Measurements from ENCODE around the gene CCDC70. TPM values are rescaled to one million over a fixed set of nuclear protein-coding genes. Genes with fewer than 3 reads are reported as not detected.

The CCDC70 gene
- total RNA-seq, 1 donor from 2014 or later, result not detected

DNA sequence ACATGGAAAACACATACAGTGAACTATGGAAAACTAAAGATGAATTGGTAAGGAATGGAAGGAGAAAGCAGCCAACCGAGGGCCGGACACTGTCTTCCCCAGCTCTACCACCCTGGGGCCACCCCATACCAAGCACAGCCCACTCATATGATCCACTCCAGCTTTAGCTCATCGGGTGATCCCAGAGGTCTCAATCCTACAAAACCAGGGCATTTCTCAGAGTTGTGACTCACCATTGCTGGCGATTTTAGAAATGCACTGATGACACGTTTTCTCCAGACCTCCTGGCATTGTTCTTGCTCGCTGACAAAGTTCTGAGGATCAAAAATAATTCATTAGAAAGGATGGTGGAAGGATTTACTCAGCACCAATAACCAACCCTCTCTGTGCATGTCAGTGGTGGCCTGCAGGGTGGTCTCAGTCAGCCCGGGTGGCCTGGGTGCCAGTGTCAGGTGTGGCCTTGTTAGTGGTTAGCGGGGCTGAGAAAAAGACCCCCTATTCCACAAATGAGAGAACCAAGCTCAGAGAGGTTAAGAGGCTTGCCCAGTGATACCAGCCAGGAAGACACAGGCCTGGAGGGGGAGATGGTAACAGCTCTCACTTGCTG is 23.4 kb upstream of the CCDC70 start:
- no peak for DNase-seq (ENCODE audit: low read depth)
- no peak overlapping the region for H3K4me3 ChIP-seq (ENCODE audit: low read depth, low read length)
- peaks cover 4% of the 10 kb centered on the region for H3K27me3 ChIP-seq (ENCODE audit: control insufficient read depth, insufficient read depth, low read length)
- H3K36me3 ChIP-seq (ENCODE audit: control insufficient read depth, insufficient read depth, low read length), result no peaks in the 10 kb centered on the region
- peak; percentile 77 for FAIRE-seq
- TF ChIP-seq CTCF (IDR thresholded peaks at IDR 0.05; ENCODE audit: insufficient read depth, low read length, severe bottlenecking), result no peak

DNA sequence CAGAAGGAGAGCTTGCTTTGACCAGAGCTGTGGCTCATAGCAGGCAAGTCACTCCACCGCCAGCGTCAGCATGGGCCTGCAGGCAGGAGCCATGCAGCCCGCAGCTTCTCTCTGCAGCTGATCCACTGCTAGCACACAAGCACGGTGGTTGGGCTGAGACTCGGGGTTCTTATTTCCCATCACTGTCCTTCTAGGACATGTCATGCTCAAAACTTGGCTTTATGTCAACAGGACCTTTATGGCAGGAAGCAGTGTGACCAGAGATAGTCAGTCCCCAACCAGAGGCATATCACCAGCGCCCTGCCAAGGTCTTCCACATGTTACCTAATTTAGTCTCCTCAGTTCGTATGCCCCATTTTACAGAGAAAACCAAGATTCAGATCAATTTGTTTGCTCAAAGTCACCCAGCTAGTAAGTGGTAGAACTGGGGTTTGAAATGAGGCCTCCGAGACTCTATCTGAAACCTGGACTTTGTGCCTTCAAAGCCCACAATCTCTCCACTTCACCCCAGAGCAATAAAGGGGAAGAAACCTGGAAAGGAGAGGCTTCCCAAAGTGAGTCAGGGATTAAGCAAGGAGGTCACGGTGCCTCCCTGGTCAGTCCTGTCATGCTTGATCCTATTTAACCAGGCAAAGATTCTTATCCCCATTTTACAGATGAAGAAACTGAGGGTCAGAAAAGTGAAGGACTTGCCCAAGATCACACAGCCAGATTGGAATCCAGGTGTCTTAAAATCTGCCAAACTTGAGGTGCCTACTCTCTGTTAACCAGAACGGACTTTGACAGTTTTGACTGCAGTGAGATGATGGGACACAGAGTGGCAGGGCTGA is 21.8 kb upstream of the CCDC70 start:
- H3K27me3 ChIP-seq (ENCODE audit: control insufficient read depth, insufficient read depth, low read length), result no peaks in the 10 kb centered on the region
- no peak for TF ChIP-seq CTCF (IDR thresholded peaks at IDR 0.05; ENCODE audit: insufficient read depth, low read length, severe bottlenecking)
- FAIRE-seq (peak; percentile 47), DNase-seq (ENCODE audit: low read depth) (no peak)
- H3K4me3 ChIP-seq (ENCODE audit: low read depth, low read length), result no peak overlapping the region
- H3K36me3 ChIP-seq (ENCODE audit: control insufficient read depth, insufficient read depth, low read length), result no peaks in the 10 kb centered on the region

GRCh38 chr13:51840917-51841316 is 20.9 kb upstream of the CCDC70 start:
- TF ChIP-seq CTCF (IDR thresholded peaks at IDR 0.05; ENCODE audit: insufficient read depth, low read length, severe bottlenecking), result no peak

DNA sequence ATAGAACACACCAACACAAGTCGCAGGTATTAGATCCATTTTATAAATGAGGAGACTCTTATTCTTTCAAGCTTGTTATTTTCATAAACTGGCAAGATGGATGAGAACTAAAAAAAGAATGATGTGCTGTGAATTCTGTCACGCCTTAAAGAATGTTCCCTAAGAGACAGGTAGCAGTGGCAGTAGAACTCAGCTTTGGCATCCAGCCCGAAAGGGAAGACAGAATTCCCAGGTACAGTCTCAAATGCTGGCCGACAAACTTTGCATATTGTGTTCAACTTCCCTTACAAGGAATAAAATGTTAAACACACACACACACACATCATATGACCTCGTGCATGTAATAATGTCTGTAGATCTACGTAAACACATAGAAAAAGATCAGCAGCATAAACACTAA is 20.0 kb upstream of the CCDC70 start:
- no peak for FAIRE-seq
- DNase-seq (ENCODE audit: low read depth), result no peak
- H3K27me3 ChIP-seq (ENCODE audit: control insufficient read depth, insufficient read depth, low read length), result no peaks in the 10 kb centered on the region
- TF ChIP-seq CTCF (IDR thresholded peaks at IDR 0.05; ENCODE audit: insufficient read depth, low read length, severe bottlenecking), result no peak
- H3K36me3 ChIP-seq (ENCODE audit: control insufficient read depth, insufficient read depth, low read length), result no peaks in the 10 kb centered on the region
- H3K4me3 ChIP-seq (ENCODE audit: low read depth, low read length), result no peak overlapping the region

More at GRCh38 chr13:51840917-51841316, 20.9 kb upstream of the CCDC70 start:
- DNase-seq (ENCODE audit: low read depth), result no peak
- Histone ChIP-seq H3K4me3 (ENCODE audit: low read depth, low read length) (no peak overlapping the region), H3K36me3 (ENCODE audit: control insufficient read depth, insufficient read depth, low read length) (no peaks in the 10 kb centered on the region), H3K27me3 (ENCODE audit: control insufficient read depth, insufficient read depth, low read length) (no peaks in the 10 kb centered on the region)
- FAIRE-seq, result no peak

- Histone ChIP-seq H3K4me3 (ENCODE audit: low read depth, low read length) (no peak overlapping the region), H3K27me3 (ENCODE audit: control insufficient read depth, insufficient read depth, low read length) (no peaks in the 10 kb centered on the region), H3K36me3 (ENCODE audit: control insufficient read depth, insufficient read depth, low read length) (no peaks in the 10 kb centered on the region)
- no peak for FAIRE-seq
- no peak for TF ChIP-seq CTCF (IDR thresholded peaks at IDR 0.05; ENCODE audit: insufficient read depth, low read length, severe bottlenecking)
- no peak for DNase-seq (ENCODE audit: low read depth)
Measured at GRCh38 chr13:51843529-51843928, 18.2 kb upstream of the CCDC70 start.
